Smooth muscle cell of bladder (primary cell): Measurements from ENCODE around the gene ADGRB3. TPM values are rescaled to one million over a fixed set of nuclear protein-coding genes. Genes with fewer than 3 reads are reported as not detected.

ENCODE experiments used
- total RNA-seq: library from RNA; depleted of rRNA; stranded (reverse); fragments of >200 nt; gene quantifications from 2 replicates; pipeline ENCODE4 v1.2.3, GENCODE V29; 2014

ADGRB3 gene
- total RNA-seq: 0.37 and 0.43 TPM in 2 replicates

DNA sequence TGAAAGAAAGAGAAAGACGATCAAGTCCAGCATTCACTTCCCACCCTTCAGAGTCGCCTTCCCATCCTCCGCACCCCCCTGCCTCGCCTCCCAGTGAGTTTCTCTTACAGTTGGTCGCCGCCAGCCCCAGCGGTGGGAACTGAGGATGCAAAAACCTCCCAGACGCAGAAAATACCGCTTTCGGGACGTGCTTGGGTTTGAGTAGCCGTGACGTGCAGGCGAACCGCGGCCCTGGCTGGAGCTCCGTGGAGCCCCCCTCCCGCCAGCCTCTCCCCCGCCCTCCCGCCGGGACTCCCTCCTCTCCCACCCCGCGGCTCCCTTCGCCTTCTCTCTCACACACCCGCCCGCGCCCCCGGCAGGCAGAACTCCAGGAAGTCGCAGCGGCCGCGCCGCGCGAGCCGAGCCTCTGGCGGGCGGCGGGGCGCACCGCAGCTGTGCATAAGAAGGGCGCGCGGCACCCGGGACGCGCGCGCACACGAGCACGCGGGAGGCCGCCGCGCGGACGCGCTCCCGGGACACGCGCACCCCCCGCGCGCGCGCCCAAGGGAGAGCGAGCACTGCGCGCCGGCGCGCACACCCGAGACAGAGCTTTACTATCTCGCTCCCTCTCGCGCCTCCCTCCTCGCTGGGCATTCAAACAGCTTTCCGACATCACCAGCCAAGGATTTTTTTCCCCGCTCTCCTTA, at the start of gene ADGRB3:
ADGRB3 (plus strand) TSS at position 557 of the 686 bp plus-strand sequence. CDS start 3,394 bp downstream, outside the sequence.

